Esophagus squamous epithelium (tissue), 4 donors: ENCODE results near the gene MAGEA9B.

Experiments used
- POLR2A ChIP-seq, 4 donors: fragments of 450-650 bp; IDR thresholded peaks; one replicate each; pipeline ENCODE4 v1.6.1; 2017; ENCODE audit warnings: antibody characterized with exemption in 4 of 4, mild to moderate bottlenecking in 4 of 4, moderate library complexity in 3 of 4
- TF ChIP-seq, protein P1 (sequence below), 6 experiments: fragments of 450-650 bp in 4 of 6; fragments of 200-600 bp in 2 of 6; sonication (generic) in 2 of 6; IDR thresholded peaks; one replicate each; pipeline ENCODE4 v1.5.1; 2016 to 2019; ENCODE audit warnings: antibody characterized with exemption in 6 of 6, mild to moderate bottlenecking in 4 of 6, moderate library complexity in 4 of 6

DNA sequence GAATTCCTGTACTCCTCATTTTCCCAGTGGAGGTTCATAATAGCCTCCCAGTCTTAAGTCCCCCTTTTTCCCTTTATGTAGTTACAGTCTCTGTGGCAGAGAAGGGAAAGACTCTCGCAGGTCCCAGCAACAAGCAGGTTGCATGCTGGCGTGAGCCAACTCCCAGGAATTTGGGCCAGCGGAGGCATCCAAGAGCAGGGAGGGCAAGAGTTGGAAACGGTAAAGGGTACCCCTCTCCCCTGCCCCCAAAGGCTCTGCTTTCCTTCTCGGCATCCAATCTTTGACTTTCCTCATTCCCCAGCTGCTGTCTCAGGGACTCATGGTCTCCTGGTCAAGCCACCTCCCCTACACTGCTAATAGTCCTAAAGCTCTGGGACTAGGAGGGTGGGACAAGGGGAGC is 23.3 kb upstream of the MAGEA9B start:
- no peak for TF ChIP-seq POLR2A (IDR thresholded peaks at IDR 0.05)
- TF ChIP-seq, protein P1, sequence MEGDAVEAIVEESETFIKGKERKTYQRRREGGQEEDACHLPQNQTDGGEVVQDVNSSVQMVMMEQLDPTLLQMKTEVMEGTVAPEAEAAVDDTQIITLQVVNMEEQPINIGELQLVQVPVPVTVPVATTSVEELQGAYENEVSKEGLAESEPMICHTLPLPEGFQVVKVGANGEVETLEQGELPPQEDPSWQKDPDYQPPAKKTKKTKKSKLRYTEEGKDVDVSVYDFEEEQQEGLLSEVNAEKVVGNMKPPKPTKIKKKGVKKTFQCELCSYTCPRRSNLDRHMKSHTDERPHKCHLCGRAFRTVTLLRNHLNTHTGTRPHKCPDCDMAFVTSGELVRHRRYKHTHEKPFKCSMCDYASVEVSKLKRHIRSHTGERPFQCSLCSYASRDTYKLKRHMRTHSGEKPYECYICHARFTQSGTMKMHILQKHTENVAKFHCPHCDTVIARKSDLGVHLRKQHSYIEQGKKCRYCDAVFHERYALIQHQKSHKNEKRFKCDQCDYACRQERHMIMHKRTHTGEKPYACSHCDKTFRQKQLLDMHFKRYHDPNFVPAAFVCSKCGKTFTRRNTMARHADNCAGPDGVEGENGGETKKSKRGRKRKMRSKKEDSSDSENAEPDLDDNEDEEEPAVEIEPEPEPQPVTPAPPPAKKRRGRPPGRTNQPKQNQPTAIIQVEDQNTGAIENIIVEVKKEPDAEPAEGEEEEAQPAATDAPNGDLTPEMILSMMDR (IDR thresholded peaks at IDR 0.05) = no peak
